Activated T-helper 9 cell treated with anti-CD3 and anti-CD28 coated beads, Interleukin-2, amount 50 U/mL, for 16 hours (primary cell): ENCODE measurements around the gene CHD9.

Experiments
- DNase-seq: peaks from one replicate; pipeline ENCODE4 v3.0.0-alpha.2; 2020; ENCODE audit warnings: low read depth

The CHD9 gene

GRCh38 chr16:53372992-53373871 lies 318.4 kb downstream of the CHD9 start:
- peak; percentile 61 for DNase-seq

GRCh38 chr16:53374800-53375199 lies 320.0 kb downstream of the CHD9 start:
- DNase-seq, result no peak

GRCh38 chr16:53378138-53378537 lies 323.3 kb downstream of the CHD9 start:
- no peak for DNase-seq
